Activated naive CD8-positive, alpha-beta T cell treated with anti-CD3 and anti-CD28 coated beads, Interleukin-2, amount 50 U/mL, for 24 hours (primary cell): Measurements from ENCODE around the gene MIPOL1.
"Not testable (repeated sequence)": the region's sequence is repeated elsewhere in the genome, so short reads cannot be mapped to it uniquely, and the experiment has no call there.

Source experiments
- ATAC-seq: fragments of 150-1000 bp; cut with Tn5 transposase; one replicate; pipeline ENCODE4 v1.10.0; 2021
- DNase-seq: peaks from one replicate; pipeline ENCODE4 v3.0.0; 2021
- H3K27ac Mint-ChIP-seq: one replicate; pipeline ENCODE4 v1.8.0; 2021; ENCODE audit warnings: mild to moderate bottlenecking, mixed read lengths
- H3K27me3 Mint-ChIP-seq: one replicate; pipeline ENCODE4 v1.8.0; 2021; ENCODE audit warnings: mixed read lengths
- H3K36me3 Mint-ChIP-seq: one replicate; pipeline ENCODE4 v1.8.0; 2021; ENCODE audit warnings: low read depth, mixed read lengths
- H3K4me1 Mint-ChIP-seq: one replicate; pipeline ENCODE4 v1.8.0; 2021; ENCODE audit warnings: mixed read lengths
- H3K4me3 Mint-ChIP-seq: one replicate; pipeline ENCODE4 v1.8.0; 2021; ENCODE audit warnings: mild to moderate bottlenecking, moderate library complexity, mixed read lengths
- H3K9me3 Mint-ChIP-seq: one replicate; pipeline ENCODE4 v1.8.0; 2021; ENCODE audit warnings: mixed read lengths

The MIPOL1 gene

GRCh38 chr14:37272569-37272968, 74.8 kb downstream of the MIPOL1 start:
- H3K27me3 Mint-ChIP-seq, result no peaks in the 10 kb centered on the region
- H3K36me3 Mint-ChIP-seq, result no peaks in the 10 kb centered on the region
- ATAC-seq (no peak), DNase-seq (no peak)
- no peaks in the 10 kb centered on the region for H3K9me3 Mint-ChIP-seq
- no peak overlapping the region for H3K27ac Mint-ChIP-seq
- H3K4me1 Mint-ChIP-seq, result no peaks in the 10 kb centered on the region
- H3K4me3 Mint-ChIP-seq, result no peak overlapping the region

GRCh38 chr14:37274652-37275051, 76.9 kb downstream of the MIPOL1 start:
- H3K4me1 Mint-ChIP-seq, result no peaks in the 10 kb centered on the region
- no peaks in the 10 kb centered on the region for H3K27me3 Mint-ChIP-seq
- H3K27ac Mint-ChIP-seq, result no peak overlapping the region
- DNase-seq (no peak), ATAC-seq (no peak)
- H3K4me3 Mint-ChIP-seq, result no peak overlapping the region
- no peaks in the 10 kb centered on the region for H3K36me3 Mint-ChIP-seq
- no peaks in the 10 kb centered on the region for H3K9me3 Mint-ChIP-seq

GRCh38 chr14:37275963-37276362, 78.2 kb downstream of the MIPOL1 start:
- Mint-ChIP-seq H3K4me3 (no peak overlapping the region), H3K27ac (no peak overlapping the region), H3K27me3 (no peaks in the 10 kb centered on the region), H3K9me3 (no peaks in the 10 kb centered on the region), H3K4me1 (no peaks in the 10 kb centered on the region), H3K36me3 (no peaks in the 10 kb centered on the region)
- DNase-seq (no peak), ATAC-seq (no peak)

GRCh38 chr14:37278636-37279538, 81.2 kb downstream of the MIPOL1 start:
- no peak for DNase-seq
- no peaks in the 10 kb centered on the region for H3K4me1 Mint-ChIP-seq

GRCh38 chr14:37279818-37280217, 82.1 kb downstream of the MIPOL1 start:
- H3K4me3 Mint-ChIP-seq, result no peak overlapping the region
- H3K27ac Mint-ChIP-seq, result no peak overlapping the region
- H3K27me3 Mint-ChIP-seq, result no peaks in the 10 kb centered on the region
- no peaks in the 10 kb centered on the region for H3K4me1 Mint-ChIP-seq
- no peaks in the 10 kb centered on the region for H3K36me3 Mint-ChIP-seq
- no peak for ATAC-seq
- no peak for DNase-seq
- no peaks in the 10 kb centered on the region for H3K9me3 Mint-ChIP-seq

More at GRCh38 chr14:37278636-37279538, 81.2 kb downstream of the MIPOL1 start:
- ATAC-seq, result no peak
- no peaks in the 10 kb centered on the region for H3K27me3 Mint-ChIP-seq
- no peak overlapping the region for H3K4me3 Mint-ChIP-seq
- H3K36me3 Mint-ChIP-seq, result no peaks in the 10 kb centered on the region
- no peaks in the 10 kb centered on the region for H3K9me3 Mint-ChIP-seq
- no peak overlapping the region for H3K27ac Mint-ChIP-seq

GRCh38 chr14:37284760-37285159, 87.0 kb downstream of the MIPOL1 start:
- Mint-ChIP-seq H3K27me3 (no peaks in the 10 kb centered on the region), H3K9me3 (no peaks in the 10 kb centered on the region), H3K4me1 (no peaks in the 10 kb centered on the region), H3K4me3 (no peak overlapping the region), H3K36me3 (no peaks in the 10 kb centered on the region), H3K27ac (no peak overlapping the region)
- no peak for ATAC-seq
- DNase-seq, result no peak

- Mint-ChIP-seq H3K4me3 (no peak overlapping the region), H3K4me1 (no peaks in the 10 kb centered on the region), H3K9me3 (no peaks in the 10 kb centered on the region), H3K36me3 (no peaks in the 10 kb centered on the region), H3K27ac (no peak overlapping the region), H3K27me3 (no peaks in the 10 kb centered on the region)
- no peak for DNase-seq
- no peak for ATAC-seq
These were observed 87.5 kb downstream of the MIPOL1 start for GRCh38 chr14:37285220-37285619.

GRCh38 chr14:37289688-37290087, 92.0 kb downstream of the MIPOL1 start:
- Mint-ChIP-seq H3K27me3 (no peaks in the 10 kb centered on the region), H3K36me3 (no peaks in the 10 kb centered on the region), H3K9me3 (no peaks in the 10 kb centered on the region), H3K4me1 (no peaks in the 10 kb centered on the region), H3K27ac (no peak overlapping the region), H3K4me3 (no peak overlapping the region)
- DNase-seq (no peak), ATAC-seq (no peak)

- not testable (repeated sequence) for H3K9me3 Mint-ChIP-seq, H3K27me3 Mint-ChIP-seq, H3K36me3 Mint-ChIP-seq, H3K4me1 Mint-ChIP-seq, H3K27ac Mint-ChIP-seq, DNase-seq, ATAC-seq, H3K4me3 Mint-ChIP-seq
These were observed 97.5 kb downstream of the MIPOL1 start for GRCh38 chr14:37295262-37295661.

- DNase-seq (no peak), ATAC-seq (no peak)
- Mint-ChIP-seq H3K9me3 (peaks cover 9% of the 10 kb centered on the region), H3K4me3 (no peak overlapping the region), H3K27me3 (no peaks in the 10 kb centered on the region), H3K36me3 (no peaks in the 10 kb centered on the region), H3K4me1 (no peaks in the 10 kb centered on the region), H3K27ac (no peak overlapping the region)
These were observed 113.5 kb downstream of the MIPOL1 start for GRCh38 chr14:37311252-37311651.

- no peaks in the 10 kb centered on the region for H3K4me1 Mint-ChIP-seq
- no peak overlapping the region for H3K4me3 Mint-ChIP-seq
- H3K9me3 Mint-ChIP-seq, result peaks cover 9% of the 10 kb centered on the region
- ATAC-seq (no peak), DNase-seq (no peak)
- H3K36me3 Mint-ChIP-seq, result no peaks in the 10 kb centered on the region
- H3K27me3 Mint-ChIP-seq, result no peaks in the 10 kb centered on the region
- no peak overlapping the region for H3K27ac Mint-ChIP-seq
These were observed 121.2 kb downstream of the MIPOL1 start for GRCh38 chr14:37318938-37319337.

- Mint-ChIP-seq H3K9me3 (peaks cover 8% of the 10 kb centered on the region), H3K27me3 (no peaks in the 10 kb centered on the region), H3K36me3 (no peaks in the 10 kb centered on the region), H3K4me3 (no peak overlapping the region), H3K4me1 (no peaks in the 10 kb centered on the region), H3K27ac (no peak overlapping the region)
- no peak for ATAC-seq
- no peak for DNase-seq
These were observed 122.4 kb downstream of the MIPOL1 start for GRCh38 chr14:37320106-37320505.

- H3K4me1 Mint-ChIP-seq, result no peaks in the 10 kb centered on the region
- H3K27me3 Mint-ChIP-seq, result no peaks in the 10 kb centered on the region
- no peaks in the 10 kb centered on the region for H3K36me3 Mint-ChIP-seq
- no peak overlapping the region for H3K27ac Mint-ChIP-seq
- no peak overlapping the region for H3K4me3 Mint-ChIP-seq
- DNase-seq (no peak), ATAC-seq (no peak)
- H3K9me3 Mint-ChIP-seq, result no peaks in the 10 kb centered on the region
These were observed 127.6 kb downstream of the MIPOL1 start for GRCh38 chr14:37325332-37325731.

GRCh38 chr14:37326434-37326833, 128.7 kb downstream of the MIPOL1 start:
- H3K27ac Mint-ChIP-seq, result no peak overlapping the region
- H3K4me1 Mint-ChIP-seq, result no peaks in the 10 kb centered on the region
- no peak overlapping the region for H3K4me3 Mint-ChIP-seq
- DNase-seq (no peak), ATAC-seq (no peak)
- H3K27me3 Mint-ChIP-seq, result no peaks in the 10 kb centered on the region
- no peaks in the 10 kb centered on the region for H3K36me3 Mint-ChIP-seq
- H3K9me3 Mint-ChIP-seq, result peaks cover 9% of the 10 kb centered on the region

- not testable (repeated sequence) for H3K27me3 Mint-ChIP-seq, H3K27ac Mint-ChIP-seq, H3K36me3 Mint-ChIP-seq, ATAC-seq, H3K4me3 Mint-ChIP-seq, H3K9me3 Mint-ChIP-seq, DNase-seq, H3K4me1 Mint-ChIP-seq
These were observed 130.2 kb downstream of the MIPOL1 start for GRCh38 chr14:37327933-37328332.
